HG02642 (cell line): ENCODE results near the gene IFNA13.
"Not testable (repeated sequence)": the region's sequence is repeated elsewhere in the genome, so short reads cannot be mapped to it uniquely, and the experiment has no call there.

Experiments used
- ATAC-seq: cut with Tn5 transposase; IDR thresholded peaks from one replicate; pipeline ENCODE4 v1.9.1; 2021; ENCODE audit warnings: mild to moderate bottlenecking; ENCODE audit not compliant: unreplicated experiment, poor library complexity

The IFNA13 gene

DNA sequence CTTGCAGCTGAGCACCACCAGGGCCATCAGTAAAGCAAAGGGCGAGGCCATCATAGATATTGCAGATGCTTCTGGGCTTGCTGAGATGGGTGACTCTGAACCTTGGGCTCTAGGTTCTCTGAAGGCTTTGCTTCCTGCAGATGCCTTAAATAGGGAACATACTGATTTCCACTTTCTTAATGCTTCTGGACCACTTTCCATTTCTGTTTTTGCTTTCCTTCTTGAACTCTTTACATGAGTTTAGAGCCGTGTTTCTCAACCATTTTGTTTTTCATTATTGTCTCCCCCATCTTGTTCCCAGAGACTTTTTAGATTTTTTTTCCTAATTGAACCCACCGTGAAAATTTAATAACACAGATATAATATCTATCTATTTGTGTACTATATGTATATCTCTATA is at the start of gene IFNA13:
Gene IFNA13, minus strand, starts transcription at position 101 of the 400 bp plus-strand sequence. Its CDS starts 47 bp downstream, at position 54.
- no peak for ATAC-seq

DNA sequence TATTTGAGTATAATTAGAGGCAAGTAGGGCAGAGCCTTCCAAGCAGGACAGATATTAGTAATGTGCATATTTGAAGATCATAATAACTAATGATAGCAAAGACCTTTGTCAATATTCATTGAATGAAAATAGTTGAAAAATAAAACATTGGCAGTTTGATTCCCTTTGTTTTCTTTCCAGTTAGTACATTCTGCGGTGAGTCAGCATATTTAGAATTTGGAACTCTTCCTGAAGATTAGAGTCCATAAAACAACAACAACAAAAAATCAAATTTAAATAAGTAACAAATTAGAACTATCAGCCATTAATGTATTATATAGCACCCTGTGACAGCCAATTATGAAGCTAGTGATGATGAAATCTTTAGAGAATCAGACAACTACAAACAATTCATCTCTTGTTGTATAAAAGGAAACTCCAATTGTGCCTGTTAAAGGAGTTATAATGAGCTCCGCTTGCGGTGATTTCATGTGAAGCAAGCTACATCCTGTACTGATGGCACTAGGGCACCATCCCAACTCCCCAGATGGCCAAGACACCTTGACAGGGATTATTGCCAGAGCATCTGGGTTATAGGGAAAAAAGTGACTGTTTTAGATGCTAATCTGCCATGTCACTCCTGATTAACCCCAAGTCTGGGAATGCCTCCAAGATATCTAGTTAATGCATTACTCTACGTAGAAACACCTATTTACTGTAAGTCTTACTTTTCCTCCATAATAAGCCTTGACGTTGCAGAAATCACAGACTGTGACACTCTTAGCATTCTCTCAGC is 47.8 kb upstream of the IFNA13 start:
- ATAC-seq = no peak

DNA sequence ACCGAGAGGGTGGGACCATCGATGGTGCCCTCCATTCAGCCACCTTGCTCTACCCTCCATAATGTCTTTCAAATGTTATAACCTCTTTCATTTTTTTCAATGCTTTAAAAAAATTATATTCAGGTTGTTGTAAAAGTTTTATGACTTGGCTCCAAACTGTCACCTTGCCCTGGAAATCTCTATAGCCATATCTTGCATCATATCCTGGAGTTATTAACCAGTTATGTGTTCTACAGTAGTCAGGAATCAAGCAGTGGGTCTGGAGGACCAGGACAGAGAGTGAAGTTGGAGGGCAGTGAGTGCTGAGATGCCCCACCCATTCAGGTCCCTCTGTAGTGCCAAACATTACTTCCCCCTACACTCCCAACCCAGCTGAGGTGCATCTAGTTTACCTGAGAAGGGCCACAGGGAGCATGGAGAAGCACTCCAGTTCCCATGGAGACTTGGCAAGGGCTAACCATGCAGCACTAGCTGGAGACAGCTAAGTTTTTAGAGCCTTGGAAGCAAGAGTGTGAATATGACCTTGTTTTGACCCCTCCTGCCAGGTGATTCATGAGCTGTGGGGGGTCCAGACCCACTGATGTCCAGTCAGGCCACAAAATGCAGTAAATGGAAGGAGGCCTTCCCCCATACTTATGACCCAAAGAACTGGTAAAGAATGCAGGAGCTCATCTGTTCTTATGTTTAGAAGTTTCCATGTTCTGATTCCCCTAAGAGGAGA is 46.5 kb upstream of the IFNA13 start:
- ATAC-seq = no peak

DNA sequence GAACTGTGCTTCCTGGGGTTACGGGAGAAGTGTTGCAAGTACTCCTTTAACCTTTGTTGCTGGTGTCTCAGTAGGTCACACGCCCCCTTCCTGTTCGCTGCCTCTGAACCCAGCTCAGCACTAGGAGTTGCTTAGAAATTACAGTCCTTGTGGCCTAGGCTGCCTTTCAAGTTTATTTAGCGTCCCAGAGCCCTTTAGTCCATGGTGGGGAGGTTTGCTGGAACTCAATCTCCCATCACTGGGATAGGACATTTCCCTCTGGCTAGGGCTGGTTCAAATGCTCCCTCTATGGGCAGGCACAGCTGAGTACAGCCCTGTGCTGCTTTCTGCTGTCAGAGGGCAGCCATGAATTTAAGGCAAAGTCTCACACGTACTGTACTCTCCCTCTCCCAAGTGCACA is 45.8 kb upstream of the IFNA13 start:
- peak; percentile 73 for ATAC-seq

DNA sequence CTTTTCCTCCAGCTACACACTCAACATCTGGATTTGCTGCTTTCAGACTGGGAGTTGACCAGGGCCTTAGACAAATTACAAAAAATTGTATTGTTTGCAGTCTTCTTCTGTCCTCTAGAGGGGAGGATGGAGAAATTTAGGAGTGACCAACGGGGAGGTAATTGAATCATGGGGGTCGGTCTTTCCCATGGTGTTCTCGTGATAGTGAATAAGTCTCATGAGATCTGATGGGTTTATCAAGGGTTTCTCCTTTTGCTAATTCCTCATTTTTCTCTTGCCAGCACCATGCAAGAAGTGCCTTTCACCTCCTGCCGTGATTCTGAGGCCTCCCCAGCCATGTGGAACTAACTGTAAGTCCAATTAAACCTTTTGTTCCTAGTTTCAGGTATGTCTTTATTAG is 45.3 kb upstream of the IFNA13 start:
- ATAC-seq = no peak

DNA sequence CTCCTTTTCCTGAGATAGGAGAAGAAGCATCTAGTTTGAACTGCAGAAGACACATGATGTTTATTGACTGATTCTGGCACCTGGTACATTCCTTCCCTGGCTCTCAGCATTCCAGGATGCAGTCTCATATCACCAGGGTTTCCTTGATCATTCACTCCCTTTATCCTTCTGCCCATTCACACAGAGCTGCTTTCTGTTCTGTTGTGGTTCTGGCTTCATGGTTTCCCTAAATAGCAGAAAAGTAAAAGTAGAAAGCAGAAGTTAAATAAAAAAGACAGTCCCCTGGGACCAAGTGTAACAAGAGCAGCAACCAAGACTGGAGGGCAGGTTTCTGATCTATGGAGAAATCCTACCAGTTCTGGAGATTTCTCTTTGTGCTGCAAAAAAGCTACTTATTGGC is 44.2 kb upstream of the IFNA13 start:
- peak; percentile 42 for ATAC-seq

DNA sequence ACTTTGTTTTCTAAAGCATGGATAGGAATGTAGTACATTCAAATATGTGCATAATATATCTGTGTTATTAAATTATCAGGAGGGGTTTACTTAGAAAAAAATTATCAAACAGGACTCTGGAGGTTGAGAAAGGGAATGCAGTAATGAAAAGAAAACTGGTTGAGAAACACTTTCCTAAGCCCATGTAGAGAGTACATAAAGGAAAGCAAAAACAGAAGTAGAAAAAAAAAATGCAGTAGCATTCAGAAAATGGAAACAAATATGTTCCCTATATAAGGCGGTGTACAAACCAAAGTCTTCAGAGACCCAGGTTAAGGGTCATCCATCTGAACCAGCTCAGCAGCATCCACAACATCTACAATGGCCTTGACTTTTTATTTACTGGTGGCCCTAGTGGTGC is 41.0 kb upstream of the IFNA13 start, which contains the start of gene IFNA8:
Gene IFNA8, plus strand, starts transcription at position 301 of the 400 bp plus-strand sequence. Its CDS starts 60 bp downstream, at position 361.
- ATAC-seq = no peak

DNA sequence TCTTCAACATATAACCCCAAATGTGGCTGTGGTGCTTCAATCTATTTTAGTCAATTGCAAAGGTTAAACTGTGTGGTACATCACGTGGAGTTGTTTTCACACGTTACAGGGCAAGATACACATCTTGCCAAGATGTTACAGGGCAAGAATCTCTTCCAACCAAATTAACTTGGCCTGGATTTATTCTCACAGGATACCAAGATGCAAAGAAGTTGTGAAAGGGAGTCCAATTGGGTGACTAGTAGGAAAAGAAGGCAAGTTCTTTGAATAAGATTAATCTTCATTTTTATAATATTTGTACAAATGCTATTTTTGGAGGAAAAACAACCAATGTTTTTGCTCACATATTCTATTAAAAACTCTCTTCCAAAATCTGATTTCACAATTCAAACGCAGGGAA is 36.3 kb upstream of the IFNA13 start:
- no peak for ATAC-seq

DNA sequence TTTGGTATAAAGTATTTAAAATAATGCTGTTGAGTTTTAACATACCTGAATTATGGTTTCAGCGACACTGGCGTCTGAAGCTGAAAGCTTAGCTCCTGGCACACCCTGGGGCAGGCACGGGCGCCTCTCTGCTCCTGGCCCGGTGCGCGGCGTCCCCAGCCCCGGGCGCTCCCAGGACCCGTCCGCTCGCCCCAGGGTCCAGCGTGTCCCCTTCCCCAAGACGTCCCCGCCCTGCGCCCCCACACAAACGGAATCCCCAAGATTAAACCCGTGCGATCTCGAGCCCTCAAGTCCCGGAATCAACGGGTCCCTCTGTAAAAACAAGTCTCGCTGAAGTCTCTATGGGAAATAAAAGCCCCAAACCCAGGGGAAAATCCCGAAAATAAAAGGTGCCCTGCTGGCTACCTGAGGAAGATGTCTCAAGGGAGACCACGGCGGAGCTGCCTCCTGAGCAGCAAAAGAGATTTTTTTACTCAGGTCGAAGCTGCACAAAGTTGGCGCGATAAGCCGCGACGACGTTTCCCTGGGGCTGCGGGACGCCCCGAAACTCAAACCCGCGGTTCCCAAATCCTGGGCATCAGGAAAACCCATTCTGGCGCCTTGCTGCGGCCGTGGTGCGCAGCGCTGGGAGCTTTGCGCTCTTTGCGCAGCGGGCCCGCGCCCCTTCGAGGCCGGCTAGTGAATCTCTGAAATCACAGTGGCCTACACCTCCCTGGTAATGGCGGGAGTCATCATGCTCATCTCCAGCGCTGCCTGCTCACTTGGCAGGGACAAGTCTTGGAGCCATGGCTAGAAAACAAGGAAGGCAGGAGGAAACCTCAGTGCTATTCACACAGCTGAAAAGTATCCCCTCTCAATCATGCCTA is 34.8 kb upstream of the IFNA13 start:
- ATAC-seq = peak; percentile 68

DNA sequence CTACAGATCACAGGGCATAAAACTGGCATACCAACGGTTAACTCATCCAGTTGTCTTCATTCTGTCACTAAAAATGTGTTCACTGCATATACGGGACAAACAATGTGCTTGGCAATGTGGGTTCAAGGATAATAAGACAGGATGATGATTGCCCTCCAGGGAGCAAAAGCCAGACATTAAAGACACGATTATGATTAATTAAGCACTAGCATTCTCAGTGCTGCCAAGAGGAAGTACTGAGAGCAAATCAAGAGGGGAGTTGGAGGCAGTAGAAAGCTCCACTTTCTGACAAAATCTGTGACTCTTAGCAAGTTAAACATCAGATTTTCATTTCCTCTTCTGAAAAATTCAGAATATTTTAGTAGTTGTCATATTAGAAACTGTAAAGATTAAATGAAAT is 32.1 kb upstream of the IFNA13 start:
- ATAC-seq = no peak

DNA sequence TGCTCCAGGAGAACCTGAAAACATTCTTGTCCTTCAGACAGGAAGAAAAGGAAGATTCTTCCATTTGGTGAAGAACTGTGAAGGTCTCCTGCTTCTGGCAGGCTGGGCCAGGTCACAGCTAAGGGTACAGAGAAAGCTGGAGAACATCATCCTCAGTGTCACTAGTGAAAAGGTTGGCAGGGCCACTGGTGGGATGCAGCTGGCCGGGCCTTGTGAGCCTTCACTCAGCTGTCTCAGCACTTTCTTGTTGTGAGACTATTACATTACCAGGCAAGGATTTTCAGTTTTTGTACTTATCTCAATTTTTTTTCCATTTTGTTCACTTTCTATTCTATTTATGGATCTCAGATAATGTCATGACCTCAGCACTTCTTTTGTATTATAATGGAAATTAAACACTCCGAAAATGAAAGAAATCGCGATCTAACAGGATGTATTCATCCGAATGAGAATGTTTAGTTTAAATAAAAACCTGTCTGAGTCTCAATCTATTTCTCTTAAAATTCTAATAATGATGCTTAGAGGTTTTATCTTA is 31.2 kb upstream of the IFNA13 start:
- ATAC-seq = no peak

DNA sequence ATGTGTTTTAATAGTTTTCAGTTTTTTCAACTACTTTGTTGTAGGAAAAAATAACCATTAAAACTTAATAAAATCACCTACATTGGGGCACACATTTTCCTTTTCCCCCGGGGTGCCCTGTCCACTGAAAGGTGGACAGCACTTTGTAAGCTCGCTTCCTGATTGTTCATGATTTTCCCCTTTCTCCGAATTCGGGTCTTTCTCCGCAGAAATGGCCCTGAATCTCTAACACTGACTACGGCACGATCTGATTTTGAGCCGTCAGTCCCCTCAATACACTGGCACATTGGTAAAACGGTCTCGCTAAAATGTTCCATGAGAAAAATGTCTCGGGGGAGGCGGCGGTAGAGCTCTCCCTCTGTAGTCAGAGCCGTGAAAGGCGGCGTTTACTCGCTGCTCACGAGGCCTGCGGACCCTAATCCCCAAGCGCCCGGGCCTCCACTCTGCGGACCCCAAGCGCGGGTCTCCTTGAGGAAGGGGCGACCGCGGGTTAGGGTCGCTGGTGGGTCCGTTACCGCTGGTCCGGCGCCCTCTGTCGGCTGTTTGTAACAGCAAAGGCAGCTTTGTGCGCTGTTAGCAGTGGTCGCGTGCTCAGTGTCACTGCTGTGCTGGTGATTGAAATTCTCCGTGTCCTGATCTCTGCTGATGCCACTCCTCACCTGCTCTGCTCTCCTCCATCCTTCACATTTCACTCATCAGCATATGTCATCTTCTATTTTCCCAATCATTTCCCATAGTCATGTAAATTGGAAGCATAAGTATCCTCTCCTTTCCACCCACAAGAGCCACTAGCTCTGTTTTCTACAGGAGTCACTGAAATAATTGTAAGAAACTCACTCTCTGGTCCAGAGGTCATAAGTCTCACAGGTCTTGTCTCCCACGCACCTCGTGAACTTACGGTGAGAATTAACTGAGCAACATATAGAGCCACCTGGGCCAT is 28.2 kb upstream of the IFNA13 start:
- peak; percentile 82 for ATAC-seq

DNA sequence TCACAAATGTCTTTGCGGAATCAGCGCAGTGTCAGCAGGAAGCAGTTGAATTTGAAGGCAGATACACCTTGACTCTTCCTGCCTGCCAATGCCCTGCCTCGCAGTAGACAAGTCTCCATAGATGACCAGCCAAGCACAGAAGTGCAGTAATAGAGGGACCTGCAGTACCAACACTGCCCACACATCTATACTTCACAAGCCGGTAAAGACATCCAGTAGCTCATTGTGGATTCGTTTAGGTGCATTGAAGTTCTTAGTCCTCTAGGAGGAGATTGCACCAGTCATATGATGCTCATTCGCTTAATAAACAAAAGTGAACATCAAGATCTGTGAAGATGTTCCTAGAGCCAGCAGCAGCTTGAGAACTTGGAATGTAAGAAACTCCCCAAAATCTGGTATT is 24.4 kb upstream of the IFNA13 start:
- ATAC-seq = peak; percentile 83

DNA sequence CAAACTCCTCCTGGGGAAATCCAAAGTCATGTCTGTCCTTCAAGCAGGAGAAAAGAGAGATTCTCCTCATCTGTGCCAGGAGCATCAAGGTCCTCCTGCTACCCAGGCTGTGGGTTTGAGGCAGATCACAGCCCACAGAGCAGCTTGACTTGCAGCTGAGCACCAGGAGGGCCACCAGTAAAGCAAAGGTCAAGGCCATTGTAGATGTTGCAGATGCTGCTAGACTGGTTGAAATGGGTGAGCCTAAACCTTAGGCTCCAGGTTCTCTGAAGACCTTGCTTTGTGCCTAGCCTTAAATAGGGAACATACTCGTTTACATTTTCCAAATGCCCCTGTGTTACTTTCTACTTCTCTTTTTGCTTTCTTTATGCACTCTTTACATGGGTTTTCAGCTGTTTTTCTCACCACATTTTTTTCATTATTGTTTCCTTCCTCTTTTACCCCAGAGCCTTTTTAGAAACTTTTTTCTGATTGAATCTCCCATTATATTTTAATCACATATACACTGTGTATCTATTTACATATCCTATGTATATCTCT is 17.3 kb upstream of the IFNA13 start, which contains the start of gene IFNA2:
Gene IFNA2, minus strand, starts transcription at position 268 of the 540 bp plus-strand sequence. Its CDS starts 69 bp downstream, at position 199.
- ATAC-seq = no peak

DNA sequence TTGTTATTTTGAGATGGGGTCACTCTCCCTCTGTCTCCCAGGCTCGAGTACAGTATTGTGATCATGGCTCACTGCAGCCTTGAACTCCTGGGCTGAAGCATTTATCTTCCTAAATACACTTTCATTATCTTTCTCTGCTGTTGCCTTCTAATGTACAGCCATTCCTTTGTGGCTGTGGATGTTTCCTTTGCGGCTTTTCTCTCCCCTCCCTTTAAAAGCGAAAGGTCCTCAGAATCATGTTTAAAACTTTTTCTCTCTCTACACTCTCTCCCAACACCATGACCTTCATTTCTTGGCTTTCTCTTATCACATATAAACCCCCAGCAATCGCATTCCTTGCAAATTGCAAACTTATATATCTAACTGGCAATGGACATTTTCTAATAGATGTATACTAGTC is 15.8 kb upstream of the IFNA13 start:
- no peak for ATAC-seq

DNA sequence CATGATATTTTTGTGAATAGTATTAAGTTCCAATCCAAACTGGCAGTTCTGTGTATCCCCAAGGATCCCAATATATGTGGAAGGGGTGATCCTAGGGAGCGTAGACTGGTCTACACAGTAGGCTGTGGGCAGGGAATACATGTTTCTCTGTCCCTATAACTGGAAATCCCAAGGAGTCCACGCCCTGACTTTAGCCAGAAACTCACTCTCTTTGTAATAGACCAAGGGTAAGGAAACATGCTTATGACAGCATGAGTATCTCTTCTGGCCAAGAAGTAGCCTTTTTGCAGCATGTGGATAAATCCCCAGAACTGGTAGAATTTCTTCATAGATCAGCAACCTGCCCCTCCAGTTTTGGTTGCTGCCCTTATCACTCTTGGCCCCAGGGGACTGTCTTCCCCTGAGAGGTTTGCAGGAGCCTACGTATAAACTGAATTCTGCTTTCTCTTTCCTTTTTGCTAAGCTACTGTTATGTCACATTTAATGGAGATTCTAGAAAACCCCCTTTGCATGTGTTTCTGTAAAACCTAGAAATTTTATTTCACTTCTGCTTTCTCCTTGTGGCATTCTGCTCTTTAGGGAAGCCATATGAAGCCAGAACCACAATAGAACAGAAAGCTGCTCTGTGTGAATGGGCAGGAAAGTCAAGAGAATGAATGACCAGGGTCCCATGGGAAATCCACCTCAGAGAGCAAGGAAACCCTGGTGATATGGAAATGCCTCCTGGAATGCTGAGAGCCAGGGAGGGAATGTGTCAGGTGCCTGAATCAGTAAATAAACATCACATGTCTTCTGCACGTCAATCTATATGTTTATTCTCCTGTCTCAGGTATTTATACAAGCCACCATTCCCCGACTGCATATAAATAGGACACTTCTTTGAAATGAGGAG is 13.8 kb upstream of the IFNA13 start:
- peak; percentile 98 for ATAC-seq

DNA sequence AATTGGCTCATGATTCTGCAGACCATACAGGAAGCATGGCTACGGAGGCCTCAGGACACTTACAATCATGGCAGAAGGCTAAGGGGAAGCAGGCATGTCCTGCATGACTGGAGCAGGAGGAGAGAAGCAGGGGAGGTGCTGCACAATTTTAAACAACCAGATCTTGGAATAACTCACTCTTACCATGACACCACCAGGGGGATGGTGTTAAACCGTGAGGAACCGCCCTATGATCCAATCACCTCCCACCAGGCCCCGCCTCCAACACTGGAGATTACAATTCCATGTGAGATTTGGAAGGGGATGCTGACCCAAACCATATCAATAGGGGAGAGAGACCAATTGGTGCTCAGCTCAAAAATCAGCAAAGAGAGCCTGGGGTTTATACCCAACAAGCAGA is 3.6 kb upstream of the IFNA13 start:
- not testable (repeated sequence) for ATAC-seq

DNA sequence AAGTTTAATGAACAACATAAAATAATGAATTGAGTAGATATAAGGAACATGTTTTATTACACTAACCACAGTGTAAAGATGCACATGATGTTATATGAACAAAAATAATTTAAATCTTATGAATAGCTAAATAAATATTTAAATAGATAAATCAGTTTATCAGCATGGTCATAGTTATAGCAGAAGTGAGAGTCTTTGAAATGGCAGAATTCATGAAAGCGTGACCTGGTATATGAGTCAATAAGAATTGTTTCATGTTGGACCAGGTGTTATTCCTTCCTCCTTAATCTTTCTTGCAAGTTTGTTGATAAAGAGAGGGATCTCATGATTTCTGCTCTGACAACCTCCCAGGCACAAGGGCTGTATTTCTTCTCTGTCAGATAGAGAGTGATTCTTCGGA is 688 bp downstream of the IFNA13 start:
- peak; percentile 77 for ATAC-seq
